ENCODE measurements around the gene CDC42. TPM values are rescaled to one million over a fixed set of nuclear protein-coding genes. Genes with fewer than 3 reads are reported as not detected.
A peak's percentile ranks its signal among the peaks of the same experiment; 100 is the strongest.

The CDC42 gene
- total RNA-seq, 2 experiments from 2014 or later, result 365 to 389 TPM

GRCh38 chr1:22121421-22121911 lies 69.0 kb downstream of the CDC42 start:
- H3K36me3 Mint-ChIP-seq (ENCODE audit: low read depth), result peaks cover 5% of the 10 kb centered on the region
- ATAC-seq (no peak), DNase-seq (no peak)
- H3K9me3 Mint-ChIP-seq (ENCODE audit: insufficient read depth), result no peaks in the 10 kb centered on the region
- ChIA-PET CTCF (interaction anchor here (1.4 to 1.6 kb wide), 2 partner anchors 10 to 295 kb away, joined by 5 to 6 read pairs; no protein-coding TSS in a partner anchor), POLR2A (interaction anchor here (0.7 kb wide), 1 partner anchor 86 kb away, joined by 5 read pairs; no protein-coding TSS in a partner anchor)
- no peak overlapping the region for H3K4me3 Mint-ChIP-seq
- H3K27ac Mint-ChIP-seq, result peak overlapping the region; percentile 18
- peaks cover 13% of the 10 kb centered on the region for H3K4me1 Mint-ChIP-seq (ENCODE audit: low read depth)
- H3K27me3 Mint-ChIP-seq (ENCODE audit: low read depth), result no peaks in the 10 kb centered on the region

- Mint-ChIP-seq H3K9me3 (ENCODE audit: insufficient read depth) (no peaks in the 10 kb centered on the region), H3K4me1 (ENCODE audit: low read depth) (peaks cover 3% of the 10 kb centered on the region), H3K4me3 (no peak overlapping the region), H3K27me3 (ENCODE audit: low read depth) (no peaks in the 10 kb centered on the region), H3K27ac (no peak overlapping the region), H3K36me3 (ENCODE audit: low read depth) (peaks cover 5% of the 10 kb centered on the region)
- DNase-seq (no peak), ATAC-seq (no peak)
- CTCF ChIA-PET, result interaction anchor here (1.6 kb wide), 1 partner anchor 294 kb away, joined by 5 read pairs; no protein-coding TSS in a partner anchor
- POLR2A ChIA-PET, result interaction anchor here (0.7 kb wide), 1 partner anchor 87 kb away, joined by 5 read pairs; no protein-coding TSS in a partner anchor
These were observed 70.0 kb downstream of the CDC42 start for GRCh38 chr1:22122273-22123070.

GRCh38 chr1:22123071-22123390 lies 70.5 kb downstream of the CDC42 start:
- no peak for ATAC-seq
- no peak overlapping the region for H3K4me3 Mint-ChIP-seq
- ChIA-PET POLR2A (no interaction called here), CTCF (no interaction called here)
- H3K27me3 Mint-ChIP-seq (ENCODE audit: low read depth), result no peaks in the 10 kb centered on the region
- H3K36me3 Mint-ChIP-seq (ENCODE audit: low read depth), result peaks cover 5% of the 10 kb centered on the region
- no peaks in the 10 kb centered on the region for H3K9me3 Mint-ChIP-seq (ENCODE audit: insufficient read depth)
- H3K27ac Mint-ChIP-seq, result no peak overlapping the region
- no peaks in the 10 kb centered on the region for H3K4me1 Mint-ChIP-seq (ENCODE audit: low read depth)
- DNase-seq, result no peak

GRCh38 chr1:22123901-22124404 lies 71.4 kb downstream of the CDC42 start:
- no peaks in the 10 kb centered on the region for H3K9me3 Mint-ChIP-seq (ENCODE audit: insufficient read depth)
- DNase-seq (no peak), ATAC-seq (no peak)
- ChIA-PET POLR2A (no interaction called here), CTCF (interaction anchor here (1.0 to 1.5 kb wide), 2 partner anchors 9 to 19 kb away, joined by 4 read pairs; no protein-coding TSS in a partner anchor)
- H3K27ac Mint-ChIP-seq, result no peak overlapping the region
- peaks cover 5% of the 10 kb centered on the region for H3K36me3 Mint-ChIP-seq (ENCODE audit: low read depth)
- H3K4me3 Mint-ChIP-seq, result no peak overlapping the region
- no peaks in the 10 kb centered on the region for H3K27me3 Mint-ChIP-seq (ENCODE audit: low read depth)
- H3K4me1 Mint-ChIP-seq (ENCODE audit: low read depth), result no peaks in the 10 kb centered on the region

GRCh38 chr1:22124592-22125229 lies 72.2 kb downstream of the CDC42 start:
- ChIA-PET CTCF (interaction anchor here (1.0 to 1.5 kb wide), 2 partner anchors 8 to 20 kb away, joined by 4 read pairs; no protein-coding TSS in a partner anchor), POLR2A (interaction anchor here (0.5 to 0.7 kb wide), 2 partner anchors 33 to 746 kb away, joined by 3 read pairs; no protein-coding TSS in a partner anchor)
- H3K27ac Mint-ChIP-seq, result no peak overlapping the region
- H3K4me3 Mint-ChIP-seq, result no peak overlapping the region
- DNase-seq (no peak), ATAC-seq (no peak)
- H3K4me1 Mint-ChIP-seq (ENCODE audit: low read depth), result no peaks in the 10 kb centered on the region
- peaks cover under 1% of the 10 kb centered on the region for H3K36me3 Mint-ChIP-seq (ENCODE audit: low read depth)
- no peaks in the 10 kb centered on the region for H3K9me3 Mint-ChIP-seq (ENCODE audit: insufficient read depth)
- no peaks in the 10 kb centered on the region for H3K27me3 Mint-ChIP-seq (ENCODE audit: low read depth)

- no peak for DNase-seq
- no peak overlapping the region for H3K27ac Mint-ChIP-seq
- ChIA-PET CTCF (interaction anchor here (0.9 kb wide), 1 partner anchor 21 kb away, joined by 3 read pairs; no protein-coding TSS in a partner anchor), POLR2A (no interaction called here)
- H3K4me3 Mint-ChIP-seq, result no peak overlapping the region
- H3K27me3 Mint-ChIP-seq (ENCODE audit: low read depth), result no peaks in the 10 kb centered on the region
- H3K4me1 Mint-ChIP-seq (ENCODE audit: low read depth), result no peaks in the 10 kb centered on the region
- H3K36me3 Mint-ChIP-seq (ENCODE audit: low read depth), result no peaks in the 10 kb centered on the region
- no peaks in the 10 kb centered on the region for H3K9me3 Mint-ChIP-seq (ENCODE audit: insufficient read depth)
- ATAC-seq, result no peak
These were observed 74.0 kb downstream of the CDC42 start for GRCh38 chr1:22126531-22126930.

- no peak for ATAC-seq
- CTCF ChIA-PET, result interaction anchor here (1.0 kb wide), 1 partner anchor 289 kb away, joined by 3 read pairs; no protein-coding TSS in a partner anchor
- H3K4me3 Mint-ChIP-seq, result no peak overlapping the region
These were observed 74.7 kb downstream of the CDC42 start for GRCh38 chr1:22127248-22127647.

GRCh38 chr1:22127731-22128130 lies 75.2 kb downstream of the CDC42 start:
- Mint-ChIP-seq H3K4me1 (ENCODE audit: low read depth) (no peaks in the 10 kb centered on the region), H3K4me3 (no peak overlapping the region), H3K27ac (peak overlapping the region; percentile 11), H3K9me3 (ENCODE audit: insufficient read depth) (no peaks in the 10 kb centered on the region), H3K27me3 (ENCODE audit: low read depth) (no peaks in the 10 kb centered on the region), H3K36me3 (ENCODE audit: low read depth) (no peaks in the 10 kb centered on the region)
- DNase-seq (no peak), ATAC-seq (no peak)
- POLR2A ChIA-PET, result no interaction called here
- CTCF ChIA-PET, result interaction anchor here (1.0 kb wide), 1 partner anchor 289 kb away, joined by 3 read pairs; no protein-coding TSS in a partner anchor

More at GRCh38 chr1:22127248-22127647, 74.7 kb downstream of the CDC42 start:
- no peaks in the 10 kb centered on the region for H3K36me3 Mint-ChIP-seq (ENCODE audit: low read depth)
- no peak for DNase-seq
- H3K27ac Mint-ChIP-seq, result peak overlapping the region; percentile 14
- POLR2A ChIA-PET, result no interaction called here
- no peaks in the 10 kb centered on the region for H3K4me1 Mint-ChIP-seq (ENCODE audit: low read depth)
- no peaks in the 10 kb centered on the region for H3K27me3 Mint-ChIP-seq (ENCODE audit: low read depth)
- H3K9me3 Mint-ChIP-seq (ENCODE audit: insufficient read depth), result no peaks in the 10 kb centered on the region

GRCh38 chr1:22128392-22128791 lies 75.9 kb downstream of the CDC42 start:
- ChIA-PET CTCF (interaction anchor here (1.0 kb wide), 1 partner anchor 288 kb away, joined by 3 read pairs; no protein-coding TSS in a partner anchor), POLR2A (no interaction called here)
- Mint-ChIP-seq H3K9me3 (ENCODE audit: insufficient read depth) (no peaks in the 10 kb centered on the region), H3K27ac (no peak overlapping the region), H3K4me3 (no peak overlapping the region), H3K4me1 (ENCODE audit: low read depth) (no peaks in the 10 kb centered on the region), H3K27me3 (ENCODE audit: low read depth) (no peaks in the 10 kb centered on the region), H3K36me3 (ENCODE audit: low read depth) (no peaks in the 10 kb centered on the region)
- ATAC-seq (no peak), DNase-seq (no peak)

- DNase-seq (no peak), ATAC-seq (no peak)
- Mint-ChIP-seq H3K4me3 (no peak overlapping the region), H3K27ac (no peak overlapping the region), H3K9me3 (ENCODE audit: insufficient read depth) (no peaks in the 10 kb centered on the region), H3K27me3 (ENCODE audit: low read depth) (no peaks in the 10 kb centered on the region), H3K4me1 (ENCODE audit: low read depth) (no peaks in the 10 kb centered on the region), H3K36me3 (ENCODE audit: low read depth) (no peaks in the 10 kb centered on the region)
- ChIA-PET CTCF (interaction anchor here (2.2 kb wide), 1 partner anchor 24 kb away, joined by 9 read pairs; no protein-coding TSS in a partner anchor), POLR2A (no interaction called here)
These were observed 77.1 kb downstream of the CDC42 start for GRCh38 chr1:22129501-22130117.

GRCh38 chr1:22131062-22131461 lies 78.6 kb downstream of the CDC42 start:
- ChIA-PET POLR2A (no interaction called here), CTCF (interaction anchor here (1.0 to 2.4 kb wide), 7 partner anchors 10 to 286 kb away, joined by 3 to 13 read pairs (median 6); no protein-coding TSS in a partner anchor)
- H3K27ac Mint-ChIP-seq, result no peak overlapping the region
- H3K36me3 Mint-ChIP-seq (ENCODE audit: low read depth), result no peaks in the 10 kb centered on the region
- peaks cover 4% of the 10 kb centered on the region for H3K27me3 Mint-ChIP-seq (ENCODE audit: low read depth)
- ATAC-seq (no peak), DNase-seq (no peak)
- H3K4me1 Mint-ChIP-seq (ENCODE audit: low read depth), result no peaks in the 10 kb centered on the region
- H3K9me3 Mint-ChIP-seq (ENCODE audit: insufficient read depth), result no peaks in the 10 kb centered on the region
- no peak overlapping the region for H3K4me3 Mint-ChIP-seq
